Adrenal gland (tissue), 19 donors: ENCODE results near the gene PRKAG3. TPM values are rescaled to one million over a fixed set of nuclear protein-coding genes. Genes with fewer than 3 reads are reported as not detected.

Experiments used
- DNase-seq, 7 donors: peaks; one replicate each; pipeline ENCODE4 v3.0.0-alpha.2; 2019 to 2020
- H3K27ac ChIP-seq, 5 donors: fragments of 200-600 bp; sonication (generic) in 4 of 5; 1 replicate in 3 of 5; 2 replicates in 2 of 5; pipeline versions ENCODE4 v1.5.1 to v1.8.0; 2016 to 2020; ENCODE audit warnings: mild to moderate bottlenecking in 1 of 5
- H3K27me3 ChIP-seq: fragments of 200-600 bp; 2 replicates; pipeline ENCODE4 v1.8.0; 2021
- H3K36me3 ChIP-seq, 2 donors: fragments of 200-600 bp; replicated peaks in 1 of 2; 1 replicate in 1 of 2; 2 replicates in 1 of 2; pipeline versions ENCODE4 v1.5.1 to v1.8.0; 2018 to 2022
- H3K4me1 ChIP-seq, 2 donors: fragments of 200-600 bp; replicated peaks in 1 of 2; 1 replicate in 1 of 2; 2 replicates in 1 of 2; pipeline versions ENCODE4 v1.5.1 to v1.8.0; 2018 to 2021
- H3K4me3 ChIP-seq, 4 donors: fragments of 200-600 bp; sonication (generic) in 3 of 4; one replicate each; pipeline ENCODE4 v1.5.1; 2016 to 2018
- H3K9me3 ChIP-seq, 3 donors: fragments of 200-600 bp; sonication (generic) in 1 of 3; replicated peaks in 1 of 3; 1 replicate in 2 of 3; 2 replicates in 1 of 3; pipeline versions ENCODE4 v1.5.1 to v1.8.0; 2016 to 2021
- POLR2A ChIP-seq, 2 donors: fragments of 450-650 bp; IDR thresholded peaks; one replicate each; pipeline ENCODE4 v1.6.1; 2017; ENCODE audit warnings: antibody characterized with exemption in 2 of 2, mild to moderate bottlenecking in 2 of 2, moderate library complexity in 1 of 2
- WGBS, 4 donors: extraction: QIAGEN DNeasy Blood & Tissue Kit in 2 of 4; methylation state at CpG; one replicate each; pipeline versions ENCODE4 v1.1.5 to v1.1.7; 2013 to 2017; 5-methylcytosine and 5-hydroxymethylcytosine counted together
- intact Hi-C, 2 donors: fragments of 100-400 bp; cut with DNase I; formaldehyde crosslinking; loops; one replicate each; pipeline versions ENCODE4 v1.14.1 to v1.15.0; 2022 to 2023
- long read RNA-seq, 10 donors: library from polyadenylated mRNA in 3 of 10; unstranded in 2 of 10; stranded (forward) in 1 of 10; transcript quantifications; one replicate each; pipeline ENCODE4 v2.0.0 and lab custom pipeline, GENCODE V29; 2021 to 2026
- polyA plus RNA-seq, 3 donors: library from polyadenylated mRNA; stranded (reverse); fragments of 200-250 nt in 2 of 3; fragments of 350-450 nt in 1 of 3; fragmentation: Illumina TruSeq in 1 of 3; extraction: RNeasy Lipid Tissue Mini Kit (QIAGEN cat#74804) in 1 of 3; gene quantifications; one replicate each; pipeline ENCODE4 v1.2.3, GENCODE V29; 2013 to 2014
- total RNA-seq, 9 donors: library from RNA; depleted of rRNA in 4 of 9; stranded (reverse); fragments of >200 nt in 4 of 9; fragments of 120-200 nt in 1 of 9; fragmentation: NEBNext Ultra II Directional in 1 of 9; extraction: Animal tissue kit (Norgen Biotek cat#: 25700) in 1 of 9; gene quantifications; one replicate each; pipeline versions ENCODE4 v1.1.0 to v1.2.4, GENCODE V29; 2013 to 2023
- TF ChIP-seq, protein P1 (sequence below), 6 experiments: fragments of 450-650 bp in 4 of 6; fragments of 200-600 bp in 2 of 6; sonication (generic) in 1 of 6; IDR thresholded peaks; 1 replicate in 5 of 6; 2 replicates in 1 of 6; pipeline versions ENCODE4 v1.5.1 to v1.8.0; 2016 to 2021; ENCODE audit warnings: antibody characterized with exemption in 6 of 6, mild to moderate bottlenecking in 2 of 6, moderate library complexity in 1 of 6
- donor health status: healthy with polysubstance abuse.
- donor health status: Bipolar disorder and iron deficiency.
- donor health status: DM: yes; HTN: yes; CAD: no.
- donor health status: DM: no; HTN: no; CAD: no.
- donor health status: DM: no; HTN: no; CAD: no.
- donor health status: DM: yes; HTN: yes; CAD: no.

Gene PRKAG3
- total RNA-seq (under 1 TPM in 1 of 9 donors, not detected in 8; 0.20 TPM), polyA plus RNA-seq (not detected)
- long read RNA-seq, donor 1 = 0 reads
- long read RNA-seq, donor 2 = 0 reads
- long read RNA-seq, donor 3 = 0 reads
- long read RNA-seq, donor 4 = 0 reads
- long read RNA-seq, donor 5 = 0 reads
- long read RNA-seq, donor 6 = 0 reads
- long read RNA-seq, donor 7 = 0 reads
- long read RNA-seq, donor 8 = 0 reads
- long read RNA-seq, donor 9 = 0 reads
- long read RNA-seq, donor 10 = 0 reads

DNA sequence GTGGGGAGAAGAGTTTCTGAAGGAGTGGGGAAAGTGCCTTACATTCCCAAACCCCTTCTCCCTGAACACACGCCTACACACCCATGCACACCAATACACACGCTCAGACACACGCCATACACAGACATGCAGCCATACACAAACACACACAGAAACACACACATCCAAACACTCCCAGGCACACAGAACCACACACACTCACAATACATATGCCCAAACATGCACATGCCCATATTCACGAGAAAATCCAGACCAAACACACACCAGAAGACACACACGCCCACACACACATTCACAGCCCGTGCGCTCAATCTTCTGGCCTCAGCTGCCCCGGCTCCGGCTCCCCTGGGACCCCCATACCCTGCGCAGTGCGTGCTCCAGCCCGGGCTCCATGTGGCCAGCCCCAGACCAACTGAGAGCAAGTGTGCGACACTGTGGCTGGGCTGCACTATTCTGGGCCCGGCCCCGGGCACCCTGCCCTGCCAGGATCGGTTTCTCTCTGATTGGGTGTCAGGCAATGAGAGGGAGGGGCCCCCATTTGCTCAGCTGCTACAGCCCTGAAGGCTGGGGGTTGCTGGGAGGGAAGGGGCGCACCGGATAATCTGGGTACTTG lies at the start of gene PRKAG3:
PRKAG3 (minus strand) TSS at position 426 of the 613 bp plus-strand sequence.
- no peaks in the 10 kb centered on the region for H3K27me3 ChIP-seq
- no peak within 1 kb of the TSS for H3K4me3 ChIP-seq
- TF ChIP-seq, protein P1, sequence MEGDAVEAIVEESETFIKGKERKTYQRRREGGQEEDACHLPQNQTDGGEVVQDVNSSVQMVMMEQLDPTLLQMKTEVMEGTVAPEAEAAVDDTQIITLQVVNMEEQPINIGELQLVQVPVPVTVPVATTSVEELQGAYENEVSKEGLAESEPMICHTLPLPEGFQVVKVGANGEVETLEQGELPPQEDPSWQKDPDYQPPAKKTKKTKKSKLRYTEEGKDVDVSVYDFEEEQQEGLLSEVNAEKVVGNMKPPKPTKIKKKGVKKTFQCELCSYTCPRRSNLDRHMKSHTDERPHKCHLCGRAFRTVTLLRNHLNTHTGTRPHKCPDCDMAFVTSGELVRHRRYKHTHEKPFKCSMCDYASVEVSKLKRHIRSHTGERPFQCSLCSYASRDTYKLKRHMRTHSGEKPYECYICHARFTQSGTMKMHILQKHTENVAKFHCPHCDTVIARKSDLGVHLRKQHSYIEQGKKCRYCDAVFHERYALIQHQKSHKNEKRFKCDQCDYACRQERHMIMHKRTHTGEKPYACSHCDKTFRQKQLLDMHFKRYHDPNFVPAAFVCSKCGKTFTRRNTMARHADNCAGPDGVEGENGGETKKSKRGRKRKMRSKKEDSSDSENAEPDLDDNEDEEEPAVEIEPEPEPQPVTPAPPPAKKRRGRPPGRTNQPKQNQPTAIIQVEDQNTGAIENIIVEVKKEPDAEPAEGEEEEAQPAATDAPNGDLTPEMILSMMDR (IDR thresholded peaks at IDR 0.05) = no peak
- no peak for TF ChIP-seq POLR2A (IDR thresholded peaks at IDR 0.05)
- H3K36me3 ChIP-seq = no peaks in the 10 kb centered on the region
- no peaks in the 10 kb centered on the region for H3K4me1 ChIP-seq
- H3K9me3 ChIP-seq = no peaks in the 10 kb centered on the region
- intact Hi-C loops = no loop called here
- H3K27ac ChIP-seq = no peak within 1 kb of the TSS
- 67 to 82% (median 71%) methylated on average over 7 to 18 of the region's 18 CpGs for WGBS, 4 donors
- peak in 1 of 7 donors; percentile 36 for DNase-seq

DNA sequence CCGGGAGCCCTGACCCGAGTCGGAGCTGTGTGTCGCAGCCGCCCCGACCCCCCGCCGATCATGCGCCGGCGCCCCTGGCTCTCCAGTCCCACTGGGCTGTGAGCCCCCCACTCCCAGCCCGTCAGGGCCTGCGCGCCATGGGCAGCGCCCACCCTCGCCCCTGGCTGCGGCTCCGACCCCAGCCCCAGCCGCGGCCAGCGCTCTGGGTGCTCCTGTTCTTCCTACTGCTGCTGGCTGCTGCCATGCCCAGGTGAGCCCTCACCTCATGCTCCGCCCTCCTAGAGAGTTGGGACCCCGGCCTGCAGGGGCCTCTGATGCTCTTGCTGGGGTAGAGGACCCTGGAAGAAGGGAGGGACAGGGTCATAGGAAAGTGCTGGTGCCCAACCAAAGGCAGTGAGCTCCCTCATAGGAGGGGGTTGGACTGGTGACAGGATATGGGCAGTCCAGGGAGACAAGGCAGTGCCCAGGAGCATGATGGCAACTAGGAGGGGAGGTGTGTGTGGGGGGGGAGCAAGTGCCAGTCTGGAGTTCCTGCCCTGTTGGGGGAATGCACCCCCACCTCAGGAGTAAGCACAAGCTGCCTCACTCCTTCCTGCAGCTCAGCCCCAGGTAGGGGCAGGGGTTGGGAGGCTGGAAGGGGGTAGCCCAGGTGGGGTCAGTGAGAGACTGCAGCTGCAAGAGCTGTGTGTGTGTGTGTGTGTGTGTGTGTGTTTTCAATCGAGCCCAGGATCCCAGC lies 49.4 kb upstream of the PRKAG3 start:
- no peaks in the 10 kb centered on the region for H3K36me3 ChIP-seq
- DNase-seq = no peak
- H3K4me1 ChIP-seq = peaks cover 12 to 15% of the 10 kb centered on the region in 2 donors
- H3K4me3 ChIP-seq = no peak overlapping the region
- H3K27me3 ChIP-seq = peaks cover 51% of the 10 kb centered on the region
- no peaks in the 10 kb centered on the region for H3K9me3 ChIP-seq
- TF ChIP-seq POLR2A (IDR thresholded peaks at IDR 0.05) = no peak
- TF ChIP-seq, protein P1 (IDR thresholded peaks at IDR 0.05) = no peak
- intact Hi-C loops = no loop called here
- WGBS, 4 donors = 0 to 37% (median 8%) methylated on average over 1 to 24 of the region's 24 CpGs
- no peak overlapping the region for H3K27ac ChIP-seq

DNA sequence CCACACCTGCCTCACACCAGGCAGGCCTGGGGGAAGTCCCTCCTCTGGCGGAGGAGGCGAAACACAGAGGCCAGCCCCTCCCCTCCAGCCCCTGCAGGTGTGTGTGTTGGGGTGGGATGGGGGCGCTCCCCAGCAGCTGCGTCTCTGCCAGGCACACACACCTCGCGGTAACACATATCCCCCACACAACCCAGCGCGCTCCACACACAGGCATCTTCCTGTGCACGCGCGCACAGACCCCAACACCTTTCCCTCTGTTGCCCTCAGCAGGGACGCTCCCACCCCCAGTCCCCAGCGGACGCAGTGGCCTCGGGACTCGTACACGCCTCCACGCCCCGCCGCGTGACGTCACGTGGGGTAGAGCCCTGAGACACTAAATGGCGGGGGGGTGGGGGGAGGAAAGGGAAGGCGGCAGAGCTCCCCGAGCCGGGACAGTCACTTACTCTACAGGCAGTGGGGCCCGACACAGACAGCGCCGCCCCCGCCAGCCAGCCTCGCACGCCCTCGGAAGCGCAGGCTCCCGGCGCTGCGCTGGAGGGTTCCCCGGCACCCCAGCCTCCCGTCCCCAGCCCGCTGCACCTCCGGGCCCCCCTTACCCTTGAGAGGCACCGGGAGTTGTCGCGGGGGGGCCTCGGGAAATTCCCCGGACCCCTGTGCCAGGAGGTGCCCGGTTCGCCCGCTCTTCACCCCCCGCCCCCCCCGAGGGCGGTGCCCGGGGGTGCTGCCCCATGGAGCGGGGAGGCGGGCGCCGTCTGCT lies 48.7 kb upstream of the PRKAG3 start, which contains the start of gene WNT10A:
WNT10A (plus strand) TSS at position 751 of the 757 bp plus-strand sequence. CDS start 144 bp downstream, outside the sequence.
- DNase-seq = peak in 1 of 7 donors; percentile 32

More for the DNA sequence above, 48.7 kb upstream of the PRKAG3 start, which contains the start of gene WNT10A:
- H3K27me3 ChIP-seq = peaks cover 51% of the 10 kb centered on the region
- intact Hi-C loops = no loop called here
- H3K9me3 ChIP-seq = no peaks in the 10 kb centered on the region
- peak within 1 kb of the TSS in 1 of 4 donors; percentile 29 for H3K4me3 ChIP-seq
- peaks cover 12 to 15% of the 10 kb centered on the region in 2 donors for H3K4me1 ChIP-seq
- 0 to 3% (median 2%) methylated on average over 19 to 58 of the region's 58 CpGs for WGBS, 4 donors
- H3K27ac ChIP-seq = no peak within 1 kb of the TSS
- no peaks in the 10 kb centered on the region for H3K36me3 ChIP-seq
- TF ChIP-seq, protein P1 (IDR thresholded peaks at IDR 0.05) = no peak
- no peak for TF ChIP-seq POLR2A (IDR thresholded peaks at IDR 0.05)
